ENCODE results near the gene ZDHHC18.
A peak's percentile ranks its signal among the peaks of the same experiment; 100 is the strongest.

Gene ZDHHC18

DNA sequence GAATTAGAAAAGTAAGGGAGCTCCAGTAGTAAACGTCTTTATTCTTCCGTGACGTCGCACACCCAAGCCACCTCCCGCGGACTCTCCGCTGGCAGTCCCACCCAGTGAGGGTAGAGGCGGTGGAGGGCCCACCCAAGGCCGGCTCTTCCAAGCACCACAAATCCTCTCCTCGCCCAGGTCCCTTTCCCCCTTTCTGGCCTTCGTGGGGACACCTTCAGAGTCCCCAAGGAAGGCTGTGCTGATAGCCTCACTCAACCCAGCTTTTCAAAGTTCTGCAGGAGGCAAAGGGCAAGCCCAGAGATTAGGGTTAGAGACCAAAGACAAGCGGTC lies 63.9 kb downstream of the ZDHHC18 start:
- TF ChIP-seq CTCF (IDR thresholded peaks at IDR 0.05): no peak
- Mint-ChIP-seq H3K36me3 (ENCODE audit: low read depth) (peaks cover 57% of the 10 kb centered on the region), H3K9me3 (no peaks in the 10 kb centered on the region), H3K4me1 (peaks cover 19% of the 10 kb centered on the region), H3K27ac (no peak overlapping the region), H3K4me3 (peak overlapping the region; percentile 97), H3K27me3 (ENCODE audit: low read depth, poor library complexity) (no peaks in the 10 kb centered on the region)
- DNase-seq: no peak

DNA sequence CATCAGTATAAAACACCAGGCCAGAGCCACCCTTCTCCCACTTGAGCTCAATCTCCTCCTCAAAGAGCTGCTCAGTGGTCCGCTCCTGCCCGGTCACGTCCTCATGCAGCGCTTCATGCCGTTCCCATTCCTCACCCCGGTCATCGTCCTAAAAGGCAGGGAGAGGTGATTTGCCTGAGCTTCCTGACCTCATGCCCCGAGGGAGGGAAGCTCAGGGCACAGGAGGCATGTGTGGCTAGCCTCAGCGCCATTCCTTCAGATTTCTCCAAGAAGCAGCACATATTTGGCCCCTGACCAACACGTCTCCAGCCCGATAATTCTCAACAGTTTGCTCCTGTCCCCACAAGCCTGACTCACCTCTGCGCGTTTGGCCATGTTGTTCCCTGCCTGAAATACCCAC lies 67.8 kb downstream of the ZDHHC18 start:
- peaks cover 46% of the 10 kb centered on the region for H3K36me3 Mint-ChIP-seq (ENCODE audit: low read depth)
- no peak for TF ChIP-seq CTCF (IDR thresholded peaks at IDR 0.05)
- H3K4me3 Mint-ChIP-seq: no peak overlapping the region
- H3K4me1 Mint-ChIP-seq: peaks cover 19% of the 10 kb centered on the region
- no peak for DNase-seq
- no peaks in the 10 kb centered on the region for H3K9me3 Mint-ChIP-seq
- peak overlapping the region; percentile 39 for H3K27ac Mint-ChIP-seq
- peaks cover 5% of the 10 kb centered on the region for H3K27me3 Mint-ChIP-seq (ENCODE audit: low read depth, poor library complexity)

GRCh38 chr1:26897351-26897750 lies 70.9 kb downstream of the ZDHHC18 start:
- Mint-ChIP-seq H3K4me3 (no peak overlapping the region), H3K9me3 (peaks cover 4% of the 10 kb centered on the region), H3K27ac (no peak overlapping the region), H3K27me3 (ENCODE audit: low read depth, poor library complexity) (peaks cover 13% of the 10 kb centered on the region), H3K4me1 (peaks cover 30% of the 10 kb centered on the region), H3K36me3 (ENCODE audit: low read depth) (peaks cover 40% of the 10 kb centered on the region)
- TF ChIP-seq CTCF (IDR thresholded peaks at IDR 0.05): no peak
- DNase-seq: no peak

- Mint-ChIP-seq H3K27ac (peak within 1 kb of the TSS; percentile 99), H3K4me3 (peak within 1 kb of the TSS; percentile 99), H3K9me3 (peaks cover 4% of the 10 kb centered on the region), H3K4me1 (peaks cover 31% of the 10 kb centered on the region), H3K27me3 (ENCODE audit: low read depth, poor library complexity) (peaks cover 13% of the 10 kb centered on the region), H3K36me3 (ENCODE audit: low read depth) (peaks cover 14% of the 10 kb centered on the region)
- TF ChIP-seq CTCF (IDR thresholded peaks at IDR 0.05): no peak
- peak; percentile 87 for DNase-seq
Measured at GRCh38 chr1:26900001-26900814, 73.7 kb downstream of the ZDHHC18 start, which contains the start of gene GPATCH3. GPATCH3 (minus strand) TSS chr1:26900467; CDS start chr1:26900442, 25 bp downstream.

DNA sequence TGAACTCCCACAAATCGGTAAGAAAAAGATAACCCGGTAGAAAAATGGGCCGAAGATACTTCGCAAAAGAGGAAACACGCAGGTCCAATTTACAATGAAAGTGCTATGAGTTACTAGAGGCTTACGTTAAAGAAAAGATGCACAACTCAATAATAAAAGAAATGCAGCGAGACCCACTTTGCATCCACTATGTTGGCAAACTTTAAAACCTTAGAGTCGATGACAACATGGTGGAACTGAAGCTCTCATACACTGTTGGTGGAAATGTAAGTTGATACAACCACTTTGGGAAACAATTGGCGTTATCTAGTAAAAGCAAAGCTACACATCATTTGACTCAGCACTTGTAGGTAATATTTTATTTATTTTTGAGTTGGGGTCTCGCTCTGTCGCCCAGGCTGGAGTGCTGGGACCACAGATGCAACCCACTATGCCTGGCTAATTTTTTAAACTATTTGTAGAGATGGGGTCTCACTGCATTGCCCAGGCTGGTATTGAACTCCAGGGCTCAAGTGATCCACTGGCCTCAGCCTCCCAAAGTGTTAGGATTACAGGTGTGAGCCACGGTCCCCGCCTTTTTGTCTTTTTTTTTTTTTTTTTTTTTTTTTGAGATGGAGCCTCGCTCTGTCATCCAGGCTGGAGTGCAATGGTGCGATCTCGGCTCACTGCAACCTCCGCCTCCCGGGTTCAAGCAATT lies 74.5 kb downstream of the ZDHHC18 start:
- H3K4me1 Mint-ChIP-seq: peaks cover 31% of the 10 kb centered on the region
- peaks cover 12% of the 10 kb centered on the region for H3K36me3 Mint-ChIP-seq (ENCODE audit: low read depth)
- peaks cover 16% of the 10 kb centered on the region for H3K27me3 Mint-ChIP-seq (ENCODE audit: low read depth, poor library complexity)
- no peak for TF ChIP-seq CTCF (IDR thresholded peaks at IDR 0.05)
- peak overlapping the region; percentile 99 for H3K4me3 Mint-ChIP-seq
- peaks cover 4% of the 10 kb centered on the region for H3K9me3 Mint-ChIP-seq
- no peak for DNase-seq
- H3K27ac Mint-ChIP-seq: peak overlapping the region; percentile 99
